Heart left ventricle (tissue), 13 donors: Measurements from ENCODE around the gene MYH16.
A peak's percentile ranks its signal among the peaks of the same experiment; 100 is the strongest.

Experiments used
- POLR2A ChIP-seq, 2 donors: fragments of 450-650 bp; IDR thresholded peaks; one replicate each; pipeline ENCODE4 v1.6.1; 2017; ENCODE audit warnings: antibody characterized with exemption in 2 of 2, mild to moderate bottlenecking in 2 of 2, moderate library complexity in 2 of 2
- TF ChIP-seq, protein P1 (sequence below), 12 donors: fragments of 200-600 bp; sonication (generic) in 4 of 12; IDR thresholded peaks; one replicate each; pipeline versions ENCODE4 v1.5.0 to v1.8.0; 2018 to 2022; ENCODE audit warnings: antibody characterized with exemption in 12 of 12, mild to moderate bottlenecking in 5 of 12
- donor health status: ischemic (EF 13 %, LVEDD 7.1; RV severe dilation, severe dysfunction).
- donor health status: DM: no; HTN: yes; CAD: no.
- donor health status: DM: no; HTN: no; CAD: no.
- donor health status: ischemic (EF 25% LVEDD 6.9; RV normal size, moderate dysfunction).
- donor health status: ischemic (EF 25% LVEDD 5.7; RV mildly dilated, moderate dysfunction).
- donor health status: ischemic (EF 35%, LVEDD 5.7; RV mildly dilated, moderate dysfunction).
- donor health status: nonischemic (EF 11% LVEDD 7.7; RV severe dilation, severe dysfunction).
- donor health status: DM: yes; HTN: yes; CAD: no.
- donor health status: PGD.
- donor health status: ischemic (EF 29% LVEDD 5.4; RV normal size, mild dysfunction).
- donor health status: nonischemic (EF 23%, LVEDD 6.1; RV moderate dilation, normal function).

DNA sequence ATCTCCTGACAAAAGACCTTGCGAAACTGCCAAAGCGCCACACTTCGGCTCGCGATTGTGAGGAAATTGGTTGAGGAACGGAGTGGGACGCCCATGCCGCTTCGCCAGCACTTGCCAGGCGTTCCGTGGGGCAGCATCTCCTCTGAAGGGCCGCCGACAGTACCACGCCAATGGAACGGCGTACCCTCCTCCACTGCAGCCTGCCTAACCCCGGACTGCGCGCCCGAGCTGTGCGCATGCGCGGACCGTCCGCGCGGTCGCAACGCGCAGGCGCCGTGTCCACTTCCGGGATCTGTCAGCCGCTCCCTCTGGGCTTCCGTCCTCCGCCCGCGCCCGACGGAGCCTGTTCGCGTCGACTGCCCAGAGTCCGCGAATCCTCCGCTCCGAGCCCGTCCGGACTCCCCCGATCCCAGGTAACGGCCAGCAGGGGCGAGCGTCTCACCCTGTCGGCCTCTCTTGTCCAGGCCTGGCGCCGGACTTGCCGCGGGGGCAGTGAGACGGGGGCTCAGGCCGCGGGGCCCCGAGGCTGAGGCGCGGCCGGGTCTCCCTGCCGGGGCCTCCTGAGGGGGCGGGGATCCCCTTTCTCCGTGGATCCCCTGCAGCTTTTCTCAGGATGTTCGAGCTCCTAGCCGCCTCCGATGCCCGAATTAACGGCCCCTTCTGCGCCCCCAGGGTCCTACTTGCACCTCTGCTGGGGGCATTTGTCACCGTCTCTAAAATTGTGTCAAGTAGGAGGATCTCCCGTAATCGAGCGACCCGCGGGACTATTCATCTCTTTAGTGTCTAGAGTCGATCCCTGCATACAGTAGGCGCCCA is 53.2 kb downstream of the MYH16 start, which contains the start of gene ARPC1A:
- TF ChIP-seq, protein P1, sequence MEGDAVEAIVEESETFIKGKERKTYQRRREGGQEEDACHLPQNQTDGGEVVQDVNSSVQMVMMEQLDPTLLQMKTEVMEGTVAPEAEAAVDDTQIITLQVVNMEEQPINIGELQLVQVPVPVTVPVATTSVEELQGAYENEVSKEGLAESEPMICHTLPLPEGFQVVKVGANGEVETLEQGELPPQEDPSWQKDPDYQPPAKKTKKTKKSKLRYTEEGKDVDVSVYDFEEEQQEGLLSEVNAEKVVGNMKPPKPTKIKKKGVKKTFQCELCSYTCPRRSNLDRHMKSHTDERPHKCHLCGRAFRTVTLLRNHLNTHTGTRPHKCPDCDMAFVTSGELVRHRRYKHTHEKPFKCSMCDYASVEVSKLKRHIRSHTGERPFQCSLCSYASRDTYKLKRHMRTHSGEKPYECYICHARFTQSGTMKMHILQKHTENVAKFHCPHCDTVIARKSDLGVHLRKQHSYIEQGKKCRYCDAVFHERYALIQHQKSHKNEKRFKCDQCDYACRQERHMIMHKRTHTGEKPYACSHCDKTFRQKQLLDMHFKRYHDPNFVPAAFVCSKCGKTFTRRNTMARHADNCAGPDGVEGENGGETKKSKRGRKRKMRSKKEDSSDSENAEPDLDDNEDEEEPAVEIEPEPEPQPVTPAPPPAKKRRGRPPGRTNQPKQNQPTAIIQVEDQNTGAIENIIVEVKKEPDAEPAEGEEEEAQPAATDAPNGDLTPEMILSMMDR (IDR thresholded peaks at IDR 0.05) = peak in 5 of 12 donors; percentile 6 to 30 (median 24)
- TF ChIP-seq POLR2A (IDR thresholded peaks at IDR 0.05) = peak in 1 of 2 donors; percentile 80
